IPS-18c (cell line): ENCODE data around the gene ERRFI1.

Experiments used
- H3K4me3 ChIP-seq: 2 replicates; pipeline ENCODE4 v1.7.0; 2013; ENCODE audit warnings: low read depth, mild to moderate bottlenecking, low read length, moderate library complexity; ENCODE audit not compliant: insufficient read depth
- H3K9me3 ChIP-seq: one replicate; pipeline ENCODE4 v1.6.1; 2013; ENCODE audit warnings: mild to moderate bottlenecking, low read length, moderate library complexity; ENCODE audit not compliant: control insufficient read depth, insufficient read depth

ERRFI1 gene

GRCh38 chr1:8047686-8048445 is 21.8 kb upstream of the ERRFI1 start:
- H3K9me3 ChIP-seq: no peaks in the 10 kb centered on the region
- no peak overlapping the region for H3K4me3 ChIP-seq

- Histone ChIP-seq H3K9me3 (no peaks in the 10 kb centered on the region), H3K4me3 (no peak overlapping the region)
Observed at GRCh38 chr1:8047112-8047511, 21.0 kb upstream of the ERRFI1 start.

DNA sequence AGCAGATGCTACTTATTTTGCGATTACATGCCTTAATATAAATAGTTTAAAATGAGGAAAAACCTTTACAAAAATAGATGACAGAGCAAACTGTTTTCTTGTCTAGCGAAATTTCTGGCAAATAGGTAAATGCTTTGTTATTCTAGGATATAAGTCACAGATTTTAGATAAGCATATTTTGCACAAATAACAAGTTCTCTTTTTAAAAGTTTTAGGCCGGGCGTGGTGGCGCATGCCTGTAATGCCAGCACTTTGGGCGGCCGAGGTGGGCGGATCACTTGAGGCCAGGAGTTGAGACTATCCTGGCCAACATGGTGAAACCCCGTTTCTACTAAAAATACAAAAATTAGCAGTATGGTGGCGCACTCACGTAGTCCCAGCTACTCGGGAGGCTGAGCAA is 20.3 kb upstream of the ERRFI1 start:
- Histone ChIP-seq H3K4me3 (no peak overlapping the region), H3K9me3 (no peaks in the 10 kb centered on the region)

DNA sequence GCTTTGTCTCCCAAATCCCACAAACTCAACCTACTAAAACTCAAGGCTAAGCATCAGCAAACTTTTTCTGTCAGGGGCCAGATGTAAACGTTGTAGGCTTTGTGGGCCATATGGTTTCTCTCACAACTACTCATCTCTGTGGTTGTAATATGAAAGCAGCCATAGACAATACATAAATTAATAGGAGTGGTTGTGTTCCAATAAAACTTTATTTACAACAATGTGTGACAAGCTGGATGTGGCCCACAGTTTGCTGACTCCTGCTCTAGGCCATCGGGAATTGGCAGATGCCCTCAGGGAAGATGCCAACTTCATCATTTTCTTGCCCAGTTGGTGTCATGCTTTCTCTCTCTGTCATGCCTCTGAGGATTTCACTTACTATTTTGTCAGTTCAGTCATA is 17.5 kb upstream of the ERRFI1 start:
- Histone ChIP-seq H3K9me3 (no peaks in the 10 kb centered on the region), H3K4me3 (no peak overlapping the region)

- no peaks in the 10 kb centered on the region for H3K9me3 ChIP-seq
- H3K4me3 ChIP-seq: no peak overlapping the region
Observed at GRCh38 chr1:8042134-8042533, 16.0 kb upstream of the ERRFI1 start.

DNA sequence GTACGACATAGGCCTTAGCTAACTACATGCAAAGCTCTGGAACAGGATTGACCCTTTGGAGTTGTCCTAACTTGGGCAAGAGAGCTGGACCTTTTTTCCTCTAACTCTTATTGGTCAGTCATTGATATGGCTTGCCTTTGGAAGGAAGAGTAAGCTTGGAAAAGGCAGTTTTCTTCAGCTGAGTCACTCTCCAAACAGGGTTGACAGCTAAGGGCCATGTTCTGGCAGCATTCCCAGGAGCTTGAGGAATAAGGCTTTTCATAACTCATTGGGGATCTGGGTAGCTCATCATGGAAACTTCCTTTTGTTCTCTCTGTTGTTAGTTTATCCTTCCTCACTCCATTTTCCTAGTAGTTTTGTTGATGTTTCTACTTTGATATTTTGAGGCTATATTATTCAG is 14.5 kb upstream of the ERRFI1 start:
- Histone ChIP-seq H3K9me3 (no peaks in the 10 kb centered on the region), H3K4me3 (no peak overlapping the region)

GRCh38 chr1:8039071-8039470 is 13.0 kb upstream of the ERRFI1 start:
- H3K4me3 ChIP-seq: no peak overlapping the region
- no peaks in the 10 kb centered on the region for H3K9me3 ChIP-seq

DNA sequence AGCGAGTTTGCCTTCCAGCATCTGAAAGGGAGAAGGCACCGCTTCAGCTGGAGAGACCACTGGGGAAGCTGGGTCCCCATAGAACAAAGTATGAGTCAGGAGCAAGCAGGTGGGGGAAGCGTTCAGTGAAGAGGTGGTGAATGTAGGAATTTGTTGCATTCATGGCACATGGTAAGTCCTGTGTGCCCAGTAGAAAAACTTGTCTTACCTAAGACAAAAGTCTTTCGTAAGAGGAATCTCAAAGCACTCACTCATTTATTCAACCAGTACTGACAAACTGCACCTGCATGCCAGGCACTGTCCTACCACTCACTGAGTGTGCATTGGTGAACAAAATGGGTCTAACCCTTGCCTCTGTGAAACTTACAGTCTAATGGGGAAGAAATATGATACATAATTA is 9.2 kb upstream of the ERRFI1 start:
- Histone ChIP-seq H3K4me3 (no peak overlapping the region), H3K9me3 (no peaks in the 10 kb centered on the region)

DNA sequence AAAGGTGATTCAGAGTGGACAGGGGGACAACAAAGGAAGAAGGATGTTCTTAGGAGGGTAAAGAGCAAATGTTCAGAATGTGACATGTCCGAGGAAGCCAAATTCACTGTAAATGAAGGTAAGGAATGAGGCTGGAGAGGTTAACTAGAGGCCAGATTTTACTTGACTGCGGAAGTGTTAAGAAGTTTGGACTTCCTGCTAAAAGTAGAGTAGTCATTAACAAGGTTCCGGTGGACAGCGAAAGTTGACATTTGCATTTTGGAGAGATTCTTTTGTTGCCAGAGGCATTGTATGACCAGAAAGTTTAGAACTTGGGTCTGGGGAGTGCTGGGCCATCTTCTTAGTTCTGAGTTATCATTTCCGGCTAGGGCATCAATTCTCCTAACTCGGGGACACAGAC is 7.2 kb upstream of the ERRFI1 start:
- no peaks in the 10 kb centered on the region for H3K9me3 ChIP-seq
- no peak overlapping the region for H3K4me3 ChIP-seq

GRCh38 chr1:8032366-8032910 is 6.3 kb upstream of the ERRFI1 start:
- H3K4me3 ChIP-seq: no peak overlapping the region
- no peaks in the 10 kb centered on the region for H3K9me3 ChIP-seq

- Histone ChIP-seq H3K9me3 (no peaks in the 10 kb centered on the region), H3K4me3 (no peak overlapping the region)
Observed at GRCh38 chr1:8031176-8031785, 5.2 kb upstream of the ERRFI1 start.

GRCh38 chr1:8028571-8028910 is 2.4 kb upstream of the ERRFI1 start:
- H3K9me3 ChIP-seq: no peaks in the 10 kb centered on the region
- no peak overlapping the region for H3K4me3 ChIP-seq

GRCh38 chr1:8027748-8028570 is 1.9 kb upstream of the ERRFI1 start:
- H3K9me3 ChIP-seq: no peaks in the 10 kb centered on the region
- no peak overlapping the region for H3K4me3 ChIP-seq

DNA sequence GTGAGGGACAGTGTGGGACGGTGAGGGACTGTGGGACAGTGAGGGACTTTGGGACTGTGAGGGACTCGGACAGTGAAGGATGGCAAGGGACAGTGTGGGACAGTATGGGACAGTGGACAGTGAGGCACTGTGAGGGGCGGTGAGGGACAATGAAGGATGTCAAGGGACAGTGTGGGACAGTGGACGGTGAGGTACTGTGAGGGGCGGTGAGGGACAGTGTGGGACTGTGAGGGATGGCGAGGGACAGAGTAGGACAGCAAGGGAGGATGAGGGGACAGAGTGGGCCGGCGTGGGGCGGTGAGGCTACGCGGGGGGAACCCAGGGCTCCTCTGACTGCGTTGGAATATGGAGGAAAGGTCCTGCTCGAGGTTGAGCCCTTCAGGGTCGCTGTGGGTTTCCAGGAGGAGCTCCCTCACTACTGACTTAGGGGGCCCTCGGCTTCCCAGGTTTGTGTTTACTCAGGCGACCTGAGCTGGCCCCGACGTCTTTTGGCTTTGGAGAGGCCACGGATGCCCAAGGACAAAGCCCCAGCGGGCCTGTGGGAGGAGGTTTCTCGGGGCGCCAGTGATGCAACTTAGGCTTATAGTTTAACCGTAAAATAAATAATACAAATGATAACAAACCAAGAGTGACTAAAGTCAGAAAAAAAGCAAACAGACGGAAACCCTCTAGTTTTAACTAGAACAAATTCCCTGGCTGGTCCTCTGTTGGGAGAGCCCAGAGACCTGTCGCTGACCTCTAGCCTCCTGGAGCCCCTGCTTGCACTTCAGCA is 1.1 kb upstream of the ERRFI1 start:
- Histone ChIP-seq H3K4me3 (peak overlapping the region; percentile 41), H3K9me3 (no peaks in the 10 kb centered on the region)

GRCh38 chr1:8025671-8026144 is 401 bp downstream of the ERRFI1 start:
- Histone ChIP-seq H3K4me3 (peak overlapping the region; percentile 79), H3K9me3 (no peaks in the 10 kb centered on the region)

DNA sequence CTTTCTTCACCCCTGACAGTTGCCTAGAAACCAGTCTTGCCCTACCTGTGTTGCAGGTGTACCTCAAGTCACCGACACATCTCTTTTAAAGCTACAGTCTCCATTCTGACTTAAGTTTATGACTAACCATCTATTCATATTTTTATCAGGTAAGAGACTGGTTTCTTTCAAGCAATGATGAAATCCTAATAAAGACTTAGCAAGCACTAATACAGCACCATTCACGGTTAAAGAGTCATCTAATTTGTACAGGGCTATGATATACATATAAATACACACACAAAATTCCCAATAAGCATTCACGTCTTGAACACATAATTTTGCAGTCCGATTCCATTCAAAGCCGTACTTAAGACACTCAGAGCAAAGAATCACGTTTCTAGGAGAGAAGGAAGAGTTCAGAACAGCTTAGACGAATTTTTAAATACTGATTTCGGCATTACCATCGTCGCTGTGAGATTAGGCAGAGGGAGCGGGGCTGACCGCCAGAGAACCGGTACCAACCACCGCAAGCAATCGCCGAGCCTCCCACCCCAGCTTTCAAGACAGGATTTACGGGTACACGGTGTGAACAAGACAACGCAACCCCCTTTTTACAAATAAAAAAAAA is 943 bp downstream of the ERRFI1 start:
- H3K9me3 ChIP-seq: no peaks in the 10 kb centered on the region
- peak overlapping the region; percentile 79 for H3K4me3 ChIP-seq

GRCh38 chr1:8024329-8024728 is 1.8 kb downstream of the ERRFI1 start:
- Histone ChIP-seq H3K4me3 (no peak overlapping the region), H3K9me3 (no peaks in the 10 kb centered on the region)
